Measurements from ENCODE around the gene TSEN15. TPM values are rescaled to one million over a fixed set of nuclear protein-coding genes. Genes with fewer than 3 reads are reported as not detected.

TSEN15 gene
- total RNA-seq, 4 donors from 2014 or later: 14.8 to 24.7 (median 21.3) TPM

GRCh38 chr1:184014271-184014670, 37.3 kb upstream of the TSEN15 start:
- H3K4me3 ChIP-seq: no peak overlapping the region
- no peak for TF ChIP-seq EP300 (IDR thresholded peaks at IDR 0.05)
- no peak for TF ChIP-seq POLR2AphosphoS5 (IDR thresholded peaks at IDR 0.05)
- no peak for TF ChIP-seq POLR2A (IDR thresholded peaks at IDR 0.05)
- TF ChIP-seq, protein P1, sequence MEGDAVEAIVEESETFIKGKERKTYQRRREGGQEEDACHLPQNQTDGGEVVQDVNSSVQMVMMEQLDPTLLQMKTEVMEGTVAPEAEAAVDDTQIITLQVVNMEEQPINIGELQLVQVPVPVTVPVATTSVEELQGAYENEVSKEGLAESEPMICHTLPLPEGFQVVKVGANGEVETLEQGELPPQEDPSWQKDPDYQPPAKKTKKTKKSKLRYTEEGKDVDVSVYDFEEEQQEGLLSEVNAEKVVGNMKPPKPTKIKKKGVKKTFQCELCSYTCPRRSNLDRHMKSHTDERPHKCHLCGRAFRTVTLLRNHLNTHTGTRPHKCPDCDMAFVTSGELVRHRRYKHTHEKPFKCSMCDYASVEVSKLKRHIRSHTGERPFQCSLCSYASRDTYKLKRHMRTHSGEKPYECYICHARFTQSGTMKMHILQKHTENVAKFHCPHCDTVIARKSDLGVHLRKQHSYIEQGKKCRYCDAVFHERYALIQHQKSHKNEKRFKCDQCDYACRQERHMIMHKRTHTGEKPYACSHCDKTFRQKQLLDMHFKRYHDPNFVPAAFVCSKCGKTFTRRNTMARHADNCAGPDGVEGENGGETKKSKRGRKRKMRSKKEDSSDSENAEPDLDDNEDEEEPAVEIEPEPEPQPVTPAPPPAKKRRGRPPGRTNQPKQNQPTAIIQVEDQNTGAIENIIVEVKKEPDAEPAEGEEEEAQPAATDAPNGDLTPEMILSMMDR (IDR thresholded peaks at IDR 0.05): no peak
- H3K4me1 ChIP-seq: no peaks in the 10 kb centered on the region
- no peaks in the 10 kb centered on the region for H3K27me3 ChIP-seq
- 74% methylated on average over 2 of the region's 2 CpGs for WGBS
- DNase-seq (ENCODE audit: low spot score in 2 of 2): no peak
- no peaks in the 10 kb centered on the region for H3K36me3 ChIP-seq
- H3K9me3 ChIP-seq: no peaks in the 10 kb centered on the region
- no peak overlapping the region for H3K27ac ChIP-seq

GRCh38 chr1:184016169-184016568, 35.4 kb upstream of the TSEN15 start:
- 94% methylated on average over 2 of the region's 2 CpGs for whole genome bisulfite sequencing
- TF ChIP-seq POLR2AphosphoS5 (IDR thresholded peaks at IDR 0.05) (no peak), POLR2A (IDR thresholded peaks at IDR 0.05) (no peak), EP300 (IDR thresholded peaks at IDR 0.05) (no peak)
- TF ChIP-seq, protein P1 (IDR thresholded peaks at IDR 0.05): no peak
- Histone ChIP-seq H3K4me3 (no peak overlapping the region), H3K27ac (no peak overlapping the region), H3K27me3 (no peaks in the 10 kb centered on the region), H3K4me1 (no peaks in the 10 kb centered on the region), H3K36me3 (no peaks in the 10 kb centered on the region), H3K9me3 (no peaks in the 10 kb centered on the region)
- DNase-seq (ENCODE audit: low spot score in 2 of 2): no peak

DNA sequence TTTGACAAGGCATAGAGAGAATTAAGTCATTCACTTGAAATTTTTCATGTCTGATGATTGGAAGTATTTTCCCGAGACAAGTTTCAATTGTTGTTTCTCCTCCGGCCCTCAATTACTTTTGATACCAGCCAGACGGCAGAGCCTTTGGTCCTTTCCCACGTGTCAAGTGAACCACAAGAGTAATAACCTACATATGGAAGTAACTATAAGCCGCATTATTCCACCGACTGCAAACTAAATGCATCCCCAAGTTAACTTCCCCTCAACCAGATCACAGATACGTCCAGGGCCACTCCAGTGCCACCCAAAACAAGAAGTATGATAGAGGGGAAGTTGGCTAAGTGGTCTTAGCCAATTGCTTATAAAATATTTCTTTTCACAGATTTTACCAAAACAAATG, 34.2 kb upstream of the TSEN15 start:
- H3K4me1 ChIP-seq: peaks cover 10% of the 10 kb centered on the region
- no peak for DNase-seq (ENCODE audit: low spot score in 2 of 2)
- no peak overlapping the region for H3K27ac ChIP-seq
- TF ChIP-seq POLR2AphosphoS5 (IDR thresholded peaks at IDR 0.05): no peak
- no peak for TF ChIP-seq POLR2A (IDR thresholded peaks at IDR 0.05)
- no peak for TF ChIP-seq EP300 (IDR thresholded peaks at IDR 0.05)
- TF ChIP-seq, protein P1 (IDR thresholded peaks at IDR 0.05): no peak
- 83% methylated on average over 7 of the region's 7 CpGs for WGBS
- no peaks in the 10 kb centered on the region for H3K27me3 ChIP-seq
- no peaks in the 10 kb centered on the region for H3K9me3 ChIP-seq
- no peak overlapping the region for H3K4me3 ChIP-seq
- no peaks in the 10 kb centered on the region for H3K36me3 ChIP-seq

DNA sequence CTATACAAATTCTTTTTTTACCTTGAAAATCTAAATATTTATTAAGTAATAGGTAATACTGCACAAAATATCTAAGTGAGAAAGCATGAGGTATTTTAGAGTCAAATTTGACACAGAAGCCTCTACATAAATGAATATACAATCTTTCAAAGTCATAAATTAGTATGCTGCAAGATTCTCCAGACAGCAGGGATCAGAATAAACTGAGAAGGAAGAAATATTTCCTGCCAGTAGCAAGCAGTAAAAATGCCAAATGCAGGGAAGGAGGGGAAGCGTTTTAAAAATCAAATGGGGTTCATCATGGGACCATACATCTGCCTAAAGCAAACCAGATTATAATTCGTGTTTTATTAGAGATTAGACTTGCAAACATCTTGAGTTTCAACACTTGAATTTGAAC, 32.9 kb upstream of the TSEN15 start:
- 43% methylated on average over 2 of the region's 2 CpGs for WGBS
- no peaks in the 10 kb centered on the region for H3K36me3 ChIP-seq
- peaks cover 15% of the 10 kb centered on the region for H3K4me1 ChIP-seq
- H3K27ac ChIP-seq: no peak overlapping the region
- H3K9me3 ChIP-seq: no peaks in the 10 kb centered on the region
- TF ChIP-seq, protein P1 (IDR thresholded peaks at IDR 0.05): no peak
- TF ChIP-seq EP300 (IDR thresholded peaks at IDR 0.05) (no peak), POLR2A (IDR thresholded peaks at IDR 0.05) (no peak), POLR2AphosphoS5 (IDR thresholded peaks at IDR 0.05) (no peak)
- H3K27me3 ChIP-seq: no peaks in the 10 kb centered on the region
- no peak for DNase-seq (ENCODE audit: low spot score in 2 of 2)
- H3K4me3 ChIP-seq: no peak overlapping the region

GRCh38 chr1:184019069-184019468, 32.5 kb upstream of the TSEN15 start:
- H3K27ac ChIP-seq: no peak overlapping the region
- H3K4me3 ChIP-seq: no peak overlapping the region
- H3K4me1 ChIP-seq: peaks cover 15% of the 10 kb centered on the region
- H3K9me3 ChIP-seq: no peaks in the 10 kb centered on the region
- no peaks in the 10 kb centered on the region for H3K27me3 ChIP-seq
- H3K36me3 ChIP-seq: no peaks in the 10 kb centered on the region
- no peak for DNase-seq (ENCODE audit: low spot score in 2 of 2)
- 72% methylated on average over 5 of the region's 5 CpGs for WGBS
- TF ChIP-seq, protein P1 (IDR thresholded peaks at IDR 0.05): no peak
- TF ChIP-seq POLR2A (IDR thresholded peaks at IDR 0.05): no peak
- no peak for TF ChIP-seq POLR2AphosphoS5 (IDR thresholded peaks at IDR 0.05)
- no peak for TF ChIP-seq EP300 (IDR thresholded peaks at IDR 0.05)

Measured in suprapubic skin (tissue), 4 donors.